ENCODE results near the gene MYCBP2. TPM values are rescaled to one million over a fixed set of nuclear protein-coding genes. Genes with fewer than 3 reads are reported as not detected.

Gene MYCBP2
- total RNA-seq, 3 donors from 2014 or later: 179 to 282 (median 181) TPM

GRCh38 chr13:77372275-77372674, 45.4 kb upstream of the MYCBP2 start:
- no peaks in the 10 kb centered on the region for H3K9me3 ChIP-seq
- TF ChIP-seq POLR2AphosphoS5 (IDR thresholded peaks at IDR 0.05) (no peak), POLR2A (IDR thresholded peaks at IDR 0.05) (no peak), CTCF (IDR thresholded peaks at IDR 0.05) (no peak)
- no peak overlapping the region for H3K4me3 ChIP-seq
- H3K4me1 ChIP-seq: no peaks in the 10 kb centered on the region
- intact Hi-C loops (cut with DNase I; ENCODE audit: low total_unique reads): no loop called here
- H3K27ac ChIP-seq: no peak overlapping the region
- H3K27me3 ChIP-seq: no peaks in the 10 kb centered on the region
- no peaks in the 10 kb centered on the region for H3K36me3 ChIP-seq
- DNase-seq (ENCODE audit: low spot score in 2 of 2): no peak

GRCh38 chr13:77370888-77371287, 44.0 kb upstream of the MYCBP2 start:
- Histone ChIP-seq H3K9me3 (no peaks in the 10 kb centered on the region), H3K36me3 (no peaks in the 10 kb centered on the region), H3K27me3 (no peaks in the 10 kb centered on the region), H3K27ac (no peak overlapping the region), H3K4me1 (no peaks in the 10 kb centered on the region), H3K4me3 (no peak overlapping the region)
- no peak for DNase-seq (ENCODE audit: low spot score in 2 of 2)
- no peak for TF ChIP-seq POLR2AphosphoS5 (IDR thresholded peaks at IDR 0.05)
- intact Hi-C loops (cut with DNase I; ENCODE audit: low total_unique reads): no loop called here

GRCh38 chr13:77362166-77362565, 35.3 kb upstream of the MYCBP2 start:
- Histone ChIP-seq H3K27ac (no peak overlapping the region), H3K27me3 (no peaks in the 10 kb centered on the region), H3K9me3 (no peaks in the 10 kb centered on the region), H3K4me1 (no peaks in the 10 kb centered on the region), H3K4me3 (no peak overlapping the region), H3K36me3 (no peaks in the 10 kb centered on the region)
- TF ChIP-seq POLR2AphosphoS5 (IDR thresholded peaks at IDR 0.05): no peak
- intact Hi-C loops (cut with DNase I; ENCODE audit: low total_unique reads): no loop called here
- no peak for DNase-seq (ENCODE audit: low spot score in 2 of 2)

- Histone ChIP-seq H3K36me3 (no peaks in the 10 kb centered on the region), H3K4me3 (no peak overlapping the region), H3K27ac (no peak overlapping the region), H3K27me3 (no peaks in the 10 kb centered on the region), H3K4me1 (no peaks in the 10 kb centered on the region), H3K9me3 (no peaks in the 10 kb centered on the region)
- intact Hi-C loops (cut with DNase I; ENCODE audit: low total_unique reads): no loop called here
- DNase-seq (ENCODE audit: low spot score in 2 of 2): no peak
- no peak for TF ChIP-seq POLR2AphosphoS5 (IDR thresholded peaks at IDR 0.05)
- no peak for TF ChIP-seq CTCF (IDR thresholded peaks at IDR 0.05)
- TF ChIP-seq POLR2A (IDR thresholded peaks at IDR 0.05): no peak
Observed at GRCh38 chr13:77360032-77360685, 33.3 kb upstream of the MYCBP2 start.

GRCh38 chr13:77359171-77359570, 32.3 kb upstream of the MYCBP2 start:
- no peaks in the 10 kb centered on the region for H3K9me3 ChIP-seq
- H3K36me3 ChIP-seq: no peaks in the 10 kb centered on the region
- H3K27me3 ChIP-seq: no peaks in the 10 kb centered on the region
- H3K4me3 ChIP-seq: no peak overlapping the region
- H3K27ac ChIP-seq: no peak overlapping the region
- no peaks in the 10 kb centered on the region for H3K4me1 ChIP-seq
- intact Hi-C loops (cut with DNase I; ENCODE audit: low total_unique reads): no loop called here
- TF ChIP-seq POLR2AphosphoS5 (IDR thresholded peaks at IDR 0.05) (no peak), CTCF (IDR thresholded peaks at IDR 0.05) (no peak), POLR2A (IDR thresholded peaks at IDR 0.05) (no peak)
- no peak for DNase-seq (ENCODE audit: low spot score in 2 of 2)

DNA sequence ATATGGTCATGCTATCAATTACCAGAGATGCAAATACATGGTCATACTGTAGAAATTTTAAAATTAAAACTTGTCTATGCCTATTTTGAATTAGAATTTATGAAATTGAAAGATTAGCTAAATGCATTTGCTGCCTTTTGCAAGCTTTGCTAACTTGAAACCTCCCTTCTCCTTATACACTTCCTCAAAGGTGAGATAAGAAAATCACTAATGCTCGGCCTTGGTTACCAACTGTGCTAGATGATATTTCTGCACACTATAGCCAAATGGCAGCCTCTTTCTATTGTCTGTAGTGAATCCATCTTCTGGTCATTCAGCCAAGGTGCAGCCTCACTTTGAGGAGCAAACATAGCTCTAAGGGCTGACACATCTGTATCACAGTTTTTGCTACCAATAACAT, 31.1 kb upstream of the MYCBP2 start:
- H3K36me3 ChIP-seq: no peaks in the 10 kb centered on the region
- no peak overlapping the region for H3K4me3 ChIP-seq
- TF ChIP-seq POLR2AphosphoS5 (IDR thresholded peaks at IDR 0.05): no peak
- no peak for TF ChIP-seq POLR2A (IDR thresholded peaks at IDR 0.05)
- no peak for TF ChIP-seq CTCF (IDR thresholded peaks at IDR 0.05)
- no peaks in the 10 kb centered on the region for H3K27me3 ChIP-seq
- DNase-seq (ENCODE audit: low spot score in 2 of 2): no peak
- intact Hi-C loops (cut with DNase I; ENCODE audit: low total_unique reads): no loop called here
- H3K9me3 ChIP-seq: no peaks in the 10 kb centered on the region
- no peaks in the 10 kb centered on the region for H3K4me1 ChIP-seq
- H3K27ac ChIP-seq: no peak overlapping the region
